D341Med (cell line): ENCODE measurements around the gene UCKL1.
"Not testable (repeated sequence)": the region's sequence is repeated elsewhere in the genome, so short reads cannot be mapped to it uniquely, and the experiment has no call there.

Experiments
- DNase-seq: peaks from one replicate; pipeline ENCODE4 v3.0.0; 2012; ENCODE audit warnings: low spot score

Gene UCKL1

GRCh38 chr20:63955827-63956663, at the start of gene UCKL1:
TSS of gene UCKL1 (minus strand) at chr20:63956416. CDS start at chr20:63956372, 44 bp downstream.
- DNase-seq = peak; percentile 93

GRCh38 chr20:64005394-64005793, 49.2 kb upstream of the UCKL1 start:
- DNase-seq = no peak

GRCh38 chr20:64003960-64004725, 47.9 kb upstream of the UCKL1 start:
- DNase-seq = no peak

- no peak for DNase-seq
Observed at GRCh38 chr20:64001607-64002011, 45.4 kb upstream of the UCKL1 start.

GRCh38 chr20:64000906-64001305, 44.7 kb upstream of the UCKL1 start:
- no peak for DNase-seq

GRCh38 chr20:63982937-63983336, 26.7 kb upstream of the UCKL1 start:
- peak; percentile 12 for DNase-seq

- DNase-seq = peak; percentile 98
Observed at GRCh38 chr20:63980806-63981728, 24.9 kb upstream of the UCKL1 start, which contains the start of gene PRPF6. TSS of gene PRPF6 (plus strand) at chr20:63981132. CDS start at chr20:63981246, 114 bp downstream.

- DNase-seq = no peak
Observed at GRCh38 chr20:63980317-63980805, 24.1 kb upstream of the UCKL1 start.

- peak; percentile 83 for DNase-seq
Observed at GRCh38 chr20:63979557-63980316, 23.5 kb upstream of the UCKL1 start, which contains the start of gene SAMD10. TSS of gene SAMD10 (minus strand) at chr20:63979642. CDS start at chr20:63979467, 175 bp downstream.

- no peak for DNase-seq
Observed at GRCh38 chr20:63979229-63979556, 23.0 kb upstream of the UCKL1 start.

GRCh38 chr20:63978319-63979228, 22.4 kb upstream of the UCKL1 start:
- DNase-seq = peak; percentile 36

GRCh38 chr20:63977739-63978276, 21.6 kb upstream of the UCKL1 start:
- peak; percentile 5 for DNase-seq

GRCh38 chr20:63976980-63977738, 20.9 kb upstream of the UCKL1 start:
- peak; percentile 5 for DNase-seq

- DNase-seq = not testable (repeated sequence)
Observed at GRCh38 chr20:63976511-63976910, 20.3 kb upstream of the UCKL1 start.

GRCh38 chr20:63974402-63975200, 18.4 kb upstream of the UCKL1 start:
- DNase-seq = no peak

- peak; percentile 92 for DNase-seq
Observed at GRCh38 chr20:63973636-63974401, 17.6 kb upstream of the UCKL1 start.

- DNase-seq = no peak
Observed at GRCh38 chr20:63973160-63973479, 16.9 kb upstream of the UCKL1 start.
